Liver (tissue), 3 donors: Measurements from ENCODE around the gene GINM1.

Source experiments
- FOXA1 ChIP-seq: IDR thresholded peaks from 2 replicates; pipeline ENCODE4 v1.6.1; 2016; ENCODE audit warnings: antibody characterized with exemption
- GABPA ChIP-seq, 2 donors: IDR thresholded peaks in 1 of 2; conservative IDR thresholded peaks in 1 of 2; 2 replicates each; pipeline ENCODE4 v1.6.1; 2016; ENCODE audit warnings: antibody characterized with exemption in 2 of 2, mild to moderate bottlenecking in 1 of 2, moderate library complexity in 1 of 2
- MAX ChIP-seq: IDR thresholded peaks from 2 replicates; pipeline ENCODE4 v1.6.1; 2016; ENCODE audit warnings: antibody characterized with exemption
- RAD21 ChIP-seq, 2 donors: IDR thresholded peaks; 2 replicates each; pipeline ENCODE4 v1.6.1; 2016; ENCODE audit warnings: antibody characterized with exemption in 2 of 2, mild to moderate bottlenecking in 2 of 2
- YY1 ChIP-seq: IDR thresholded peaks from 2 replicates; pipeline ENCODE4 v1.6.1; 2016; ENCODE audit warnings: antibody characterized with exemption, mild to moderate bottlenecking
- TF ChIP-seq, protein P1 (sequence below): fragments of 150-350 bp; IDR thresholded peaks from 2 replicates; pipeline ENCODE4 v1.5.1; 2017; ENCODE audit warnings: improper control_type of control experiment, low read depth, low read length; ENCODE audit not compliant: missing input control
- TF ChIP-seq, protein P2 (sequence below): IDR thresholded peaks from 2 replicates; pipeline ENCODE4 v1.6.1; 2016; ENCODE audit warnings: antibody characterized with exemption
- donor health status: healthy.
- donor health status: healthy.

DNA sequence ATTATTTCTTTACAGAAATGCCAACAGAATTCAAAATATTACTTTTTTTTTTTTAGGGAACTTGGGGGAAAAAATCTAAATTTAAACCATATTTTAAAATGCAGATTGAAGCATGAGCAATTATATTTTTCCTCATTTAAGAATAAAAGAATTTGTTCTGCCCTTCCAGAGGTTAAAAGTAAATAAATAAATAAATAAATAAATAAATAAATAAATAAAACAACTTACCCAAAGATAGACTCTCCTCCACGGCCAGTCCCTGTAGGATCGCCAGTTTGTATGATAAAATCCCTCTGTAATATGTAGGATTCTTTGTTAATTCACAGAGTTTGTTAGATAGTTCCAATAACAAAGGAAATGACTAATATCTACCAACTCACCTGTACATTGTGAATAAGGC lies 25.0 kb upstream of the GINM1 start:
- TF ChIP-seq, protein P1, sequence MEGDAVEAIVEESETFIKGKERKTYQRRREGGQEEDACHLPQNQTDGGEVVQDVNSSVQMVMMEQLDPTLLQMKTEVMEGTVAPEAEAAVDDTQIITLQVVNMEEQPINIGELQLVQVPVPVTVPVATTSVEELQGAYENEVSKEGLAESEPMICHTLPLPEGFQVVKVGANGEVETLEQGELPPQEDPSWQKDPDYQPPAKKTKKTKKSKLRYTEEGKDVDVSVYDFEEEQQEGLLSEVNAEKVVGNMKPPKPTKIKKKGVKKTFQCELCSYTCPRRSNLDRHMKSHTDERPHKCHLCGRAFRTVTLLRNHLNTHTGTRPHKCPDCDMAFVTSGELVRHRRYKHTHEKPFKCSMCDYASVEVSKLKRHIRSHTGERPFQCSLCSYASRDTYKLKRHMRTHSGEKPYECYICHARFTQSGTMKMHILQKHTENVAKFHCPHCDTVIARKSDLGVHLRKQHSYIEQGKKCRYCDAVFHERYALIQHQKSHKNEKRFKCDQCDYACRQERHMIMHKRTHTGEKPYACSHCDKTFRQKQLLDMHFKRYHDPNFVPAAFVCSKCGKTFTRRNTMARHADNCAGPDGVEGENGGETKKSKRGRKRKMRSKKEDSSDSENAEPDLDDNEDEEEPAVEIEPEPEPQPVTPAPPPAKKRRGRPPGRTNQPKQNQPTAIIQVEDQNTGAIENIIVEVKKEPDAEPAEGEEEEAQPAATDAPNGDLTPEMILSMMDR: no peak
- TF ChIP-seq MAX: no peak
- no peak for TF ChIP-seq YY1
- no peak for TF ChIP-seq RAD21 (IDR thresholded peaks at IDR 0.05)
- TF ChIP-seq FOXA1: no peak
- TF ChIP-seq GABPA (IDR thresholded peaks at IDR 0.05 in 1 of 2, conservative IDR thresholded peaks at IDR 0.05 in 1 of 2): no peak
- TF ChIP-seq, protein P2, sequence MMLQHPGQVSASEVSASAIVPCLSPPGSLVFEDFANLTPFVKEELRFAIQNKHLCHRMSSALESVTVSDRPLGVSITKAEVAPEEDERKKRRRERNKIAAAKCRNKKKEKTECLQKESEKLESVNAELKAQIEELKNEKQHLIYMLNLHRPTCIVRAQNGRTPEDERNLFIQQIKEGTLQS: no peak
